K562 (cell line): ENCODE measurements around the gene RXRA. TPM values are rescaled to one million over a fixed set of nuclear protein-coding genes. Genes with fewer than 3 reads are reported as not detected.

Source experiments
- ATAC-seq: fragments of 200-7000 bp; cut with Tn5 transposase; 3 replicates; pipeline ENCODE4 v1.9.1; 2020; ENCODE audit warnings: moderate library complexity
- BruUV-seq: library from RNA; stranded (reverse); fragments of 400-500 nt; replicated peaks from 2 replicates; lab custom pipeline; 2021; lab: Mats Ljungman, UMichigan
- CTCF ChIA-PET: fragments of 300-600 bp; formaldehyde crosslinking; extraction: SDS; loops from one replicate; lab custom pipeline; 2021; ENCODE audit warnings: low intra/inter-chr PET ratio; lab: Yijun Ruan, JAX
- POLR2A ChIA-PET: fragments of 300-600, 350-650 bp; sonication (Branson Sonifier 250); formaldehyde crosslinking; extraction: SDS; loops from one replicate; lab custom pipeline; 2021; ENCODE audit warnings: antibody characterized with exemption, inconsistent platforms; lab: Yijun Ruan, JAX
- DNase-seq, 4 experiments: peaks; one replicate each; pipeline versions ENCODE4 v3.0.0 to v3.0.0-alpha.2; 2011 to 2018; ENCODE audit warnings: low spot score in 3 of 4, mixed read lengths in 3 of 4; ENCODE audit errors: extremely low read depth in 1 of 4
- FAIRE-seq: peaks from 2 replicates; lab custom pipeline; 2011; peaks lifted over from hg19 to GRCh38; lab: Jason Lieb, UNC
- H2AFZ ChIP-seq: 2 replicates; pipeline ENCODE4 v1.6.0; 2011; ENCODE audit warnings: low read depth, low read length, control low read depth, inconsistent platforms
- H3K27ac ChIP-seq: fragments of 200-600 bp; 3 replicates; pipeline ENCODE4 v1.8.0; 2011; ENCODE audit warnings: low read depth, mild to moderate bottlenecking, control low read depth, inconsistent platforms, low read length, moderate library complexity, mixed read lengths; ENCODE audit errors: extremely low read depth
- H3K27me3 ChIP-seq, 2 experiments: fragments of 300-600 bp in 1 of 2; 2 replicates in 1 of 2; 3 replicates in 1 of 2; pipeline versions ENCODE4 v1.6.0 to v1.8.0; 2011; ENCODE audit warnings: inconsistent platforms in 2 of 2, low read length in 2 of 2, mild to moderate bottlenecking in 1 of 2, mixed read lengths in 1 of 2, moderate library complexity in 1 of 2; ENCODE audit not compliant: control insufficient read depth in 2 of 2, insufficient read depth in 2 of 2
- H3K36me3 ChIP-seq: fragments of 300-600 bp; 3 replicates; pipeline ENCODE4 v1.8.0; 2011; ENCODE audit warnings: mild to moderate bottlenecking, low read length, inconsistent platforms; ENCODE audit not compliant: control insufficient read depth, insufficient read depth
- H3K4me1 ChIP-seq, 2 experiments: fragments of 200-600 bp in 1 of 2; replicated peaks in 1 of 2; 2 replicates in 1 of 2; 3 replicates in 1 of 2; pipeline versions ENCODE4 v1.5.1 to v1.8.0; 2011; ENCODE audit warnings: inconsistent platforms in 2 of 2, low read length in 2 of 2, mild to moderate bottlenecking in 1 of 2, mixed read lengths in 1 of 2, moderate library complexity in 1 of 2; ENCODE audit not compliant: control insufficient read depth in 2 of 2, insufficient read depth in 2 of 2
- H3K4me2 ChIP-seq: 2 replicates; pipeline ENCODE4 v1.6.1; 2011; ENCODE audit warnings: low read length, control low read depth, inconsistent platforms, mixed read lengths; ENCODE audit not compliant: insufficient read depth
- H3K4me3 ChIP-seq: fragments of 200-600 bp; sonication (generic), shearing (Covaris generic); 2 replicates; pipeline ENCODE4 v1.5.1; 2016; ENCODE audit warnings: control low read depth, inconsistent platforms
- H3K79me2 ChIP-seq: fragments of 200-600 bp; 3 replicates; pipeline ENCODE4 v1.8.0; 2011; ENCODE audit warnings: low read length, inconsistent platforms; ENCODE audit not compliant: control insufficient read depth, insufficient read depth
- H3K9ac ChIP-seq, 2 experiments: 2 replicates each; pipeline versions ENCODE4 v1.6.0 to v1.6.1; 2011; ENCODE audit warnings: low read depth in 2 of 2, low read length in 2 of 2, control low read depth in 1 of 2, inconsistent platforms in 1 of 2, mild to moderate bottlenecking in 1 of 2, mixed read lengths in 1 of 2; ENCODE audit not compliant: insufficient read depth in 1 of 2
- H3K9me1 ChIP-seq: one replicate; pipeline ENCODE4 v1.6.0; 2011; ENCODE audit warnings: inconsistent platforms, mild to moderate bottlenecking, low read length, moderate library complexity; ENCODE audit not compliant: control insufficient read depth, insufficient read depth
- H3K9me3 ChIP-seq: replicated peaks from 2 replicates; pipeline ENCODE4 v1.5.1; 2011; ENCODE audit warnings: low read depth, low read length, inconsistent platforms; ENCODE audit not compliant: control insufficient read depth, insufficient read depth
- H4K20me1 ChIP-seq: replicated peaks from 2 replicates; pipeline ENCODE4 v1.6.1; 2011; ENCODE audit warnings: low read length, inconsistent platforms, mixed read lengths; ENCODE audit not compliant: control insufficient read depth, insufficient read depth
- CBX1 ChIP-seq: sonication (generic); IDR thresholded peaks from 2 replicates; pipeline ENCODE4 v1.6.1; 2016; ENCODE audit warnings: antibody characterized with exemption, low read depth, mild to moderate bottlenecking
- LARP7 ChIP-seq: fragments of 450-650 bp; IDR thresholded peaks from 2 replicates; pipeline ENCODE4 v1.6.1; 2016
- RAD51 ChIP-seq: fragments of 450-650 bp; IDR thresholded peaks from 2 replicates; pipeline ENCODE4 v1.7.1; 2016; ENCODE audit warnings: low read depth, mild to moderate bottlenecking, borderline replicate concordance
- SNAPC5 ChIP-seq: fragments of 250-450 bp; sonication (Bioruptor Pico); IDR thresholded peaks from 2 replicates; pipeline ENCODE4 v1.8.0; 2021; ENCODE audit warnings: moderate library complexity, mild to moderate bottlenecking, inconsistent platforms
- SREBF1 ChIP-seq: fragments of 150-350 bp; IDR thresholded peaks from 2 replicates; pipeline ENCODE4 v1.6.1; 2014; ENCODE audit warnings: antibody characterized with exemption, low read depth, low read length, borderline replicate concordance
- STAT5A ChIP-seq: IDR thresholded peaks from 2 replicates; pipeline ENCODE4 v1.6.1; 2012; ENCODE audit warnings: low read length, inconsistent platforms, borderline replicate concordance
- TFE3 ChIP-seq: fragments of 450-650 bp; formaldehyde crosslinking; IDR thresholded peaks from 2 replicates; pipeline ENCODE4 v1.4.0; 2020; ENCODE audit warnings: mild to moderate bottlenecking, mixed read lengths
- USF2 ChIP-seq: sonication (generic); formaldehyde crosslinking; IDR thresholded peaks from 2 replicates; pipeline ENCODE4 v1.5.0; 2020; ENCODE audit warnings: missing genetic modification reagents
- ZNF830 ChIP-seq: fragments of 250-450 bp; sonication (Bioruptor Pico); IDR thresholded peaks from 2 replicates; pipeline ENCODE4 v1.5.0; 2021; ENCODE audit warnings: mild to moderate bottlenecking
- ZSCAN29 ChIP-seq: fragments of 450-650 bp; IDR thresholded peaks from 2 replicates; pipeline ENCODE4 v1.6.1; 2017
- WGBS: fragments of 100-300 bp; shearing (Covaris generic); methylation state at CpG from one replicate; pipeline ENCODE4 v1.1.6; 2016; ENCODE audit warnings: low coverage, mixed read lengths; ENCODE audit not compliant: insufficient coverage; ENCODE audit errors: missing lambda C conversion rate; 5-methylcytosine and 5-hydroxymethylcytosine counted together
- in situ Hi-C: fragments of 300-500 bp; cut with MboI; formaldehyde crosslinking; loops from 4 replicates; pipeline ENCODE4 v1.15.0; 2018; ENCODE audit warnings: inconsistent platforms, mixed read lengths
- intact Hi-C: fragments of 100-400 bp; cut with micrococcal nuclease; formaldehyde crosslinking; loops from 2 replicates; pipeline ENCODE4 v1.14.2; 2022
- polyA plus RNA-seq, 8 experiments: library from polyadenylated mRNA; depleted of rRNA in 4 of 8; stranded (reverse) in 5 of 8; unstranded in 3 of 8; fragments of >200 nt; fragmentation: Nextera tagmentation in 2 of 8; fragmentation: Illumina TruSeq in 1 of 8; extraction: Ambion mirVana in 2 of 8; extraction: Trizol in 1 of 8; gene quantifications; 2 replicates each; pipeline versions ENCODE4 v1.2.1 to v1.2.3, GENCODE V29; 2011 to 2014; ENCODE audit warnings: inconsistent platforms in 1 of 8, missing spikeins in 1 of 8
- total RNA-seq, 7 experiments: library from RNA; depleted of rRNA in 6 of 7; stranded (reverse); fragments of >200 nt in 6 of 7; fragmentation: Illumina TruSeq in 2 of 7; extraction: Trizol in 2 of 7; gene quantifications; 2 replicates each; pipeline versions ENCODE4 v1.2.1 to v1.2.3, GENCODE V29; 2011 to 2021; ENCODE audit warnings: low replicate concordance in 1 of 7

RXRA gene
- total and polyA plus RNA-seq, 9 of the 15 experiments (the other 6 are each of a cell fraction or from before 2014, with no cell fraction given), result 0.35 to 23.6 (median 4.6) TPM

GRCh38 chr9:134299068-134299467 lies 27.2 kb upstream of the RXRA start (continued):
- TF ChIP-seq STAT5A (no peak), SREBF1 (no peak), LARP7 (no peak), CBX1 (no peak), ZSCAN29 (no peak), RAD51 (peak; percentile 86), ZNF830 (CRISPR knock-in tag) (no peak)

- Histone ChIP-seq H3K9ac (no peak overlapping the region), H2AFZ (no peak overlapping the region), H3K27ac (no peak overlapping the region), H3K9me3 (no peaks in the 10 kb centered on the region), H3K4me1 (peaks cover 0 to under 1% of the 10 kb centered on the region in 2 experiments; a peak in 1 of 5 replicates), H3K79me2 (no peaks in the 10 kb centered on the region), H3K4me2 (no peak overlapping the region), H4K20me1 (peaks cover 12% of the 10 kb centered on the region), H3K4me3 (no peak overlapping the region), H3K9me1 (no peaks in the 10 kb centered on the region), H3K36me3 (no peaks in the 10 kb centered on the region), H3K27me3 (peaks cover 29 to 71% of the 10 kb centered on the region in 2 experiments)
- POLR2A ChIA-PET, result no interaction called here
- TF ChIP-seq USF2 (CRISPR knock-in tag), result peak; percentile 22; the same call in 1 of the 2 replicates
- no peak for TF ChIP-seq SNAPC5 (CRISPR knock-in tag)
- peak; percentile 68 for TF ChIP-seq TFE3 (CRISPR knock-in tag)
- 5% methylated on average over 7 of the region's 7 CpGs for WGBS
- ATAC-seq, result no peak
- FAIRE-seq, result no peak
- intact Hi-C loops, result no loop called here
- DNase-seq, result no peak
- no TSS peak for BruUV-seq
- in situ Hi-C loops, result no loop called here
- CTCF ChIA-PET, result no interaction called here
Observed at GRCh38 chr9:134299883-134300282, 26.4 kb upstream of the RXRA start.
